GM12892 (cell line): ENCODE data around the gene HOXC6.

Experiments used
- POLR2A ChIP-seq: IDR thresholded peaks from 2 replicates; pipeline ENCODE4 v1.6.1; 2011; ENCODE audit warnings: low read depth, low read length, control low read depth
- POLR2AphosphoS5 ChIP-seq: IDR thresholded peaks from 2 replicates; pipeline ENCODE4 v1.6.1; 2011; ENCODE audit warnings: low read depth, low read length, control low read depth
- TAF1 ChIP-seq: IDR thresholded peaks from 2 replicates; pipeline ENCODE4 v1.6.1; 2011; ENCODE audit warnings: low read depth, mild to moderate bottlenecking, control low read depth, low read length, borderline replicate concordance

DNA sequence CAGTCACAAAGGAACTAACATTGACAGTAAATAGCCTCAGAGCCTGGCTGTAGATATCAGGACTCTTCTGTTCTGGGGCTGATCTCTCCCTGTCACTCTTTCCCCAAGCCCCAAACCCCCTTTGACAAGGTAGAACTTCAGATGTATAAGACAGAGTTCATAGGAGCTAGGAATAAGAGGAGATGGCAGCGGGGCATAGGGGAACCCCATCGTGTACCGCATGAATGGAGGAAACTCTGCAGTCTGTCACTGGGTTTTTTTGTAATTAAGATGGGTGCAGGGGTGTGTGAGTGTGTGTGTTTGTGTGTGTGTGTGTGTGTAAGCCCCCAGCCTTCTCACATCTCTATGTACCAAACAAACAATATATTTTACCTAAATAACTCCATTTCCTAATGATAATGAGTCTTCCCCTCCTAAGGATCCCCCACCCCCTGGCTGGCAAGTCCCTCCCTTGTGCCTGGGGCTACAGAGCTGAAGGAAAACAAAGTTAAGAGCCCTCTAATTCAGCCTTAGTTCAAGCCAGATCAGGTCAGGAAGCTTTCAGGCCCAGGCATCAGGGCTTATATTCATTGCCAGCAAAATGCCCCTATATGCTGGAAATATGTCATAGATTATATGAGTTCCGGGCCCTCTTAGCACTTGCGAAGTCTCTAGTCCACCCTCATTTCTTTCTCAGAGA lies 16.3 kb downstream of the HOXC6 start:
- TF ChIP-seq POLR2A (no peak), POLR2AphosphoS5 (no peak), TAF1 (no peak)
